Measurements from ENCODE around the gene SCN3A.

SCN3A gene

DNA sequence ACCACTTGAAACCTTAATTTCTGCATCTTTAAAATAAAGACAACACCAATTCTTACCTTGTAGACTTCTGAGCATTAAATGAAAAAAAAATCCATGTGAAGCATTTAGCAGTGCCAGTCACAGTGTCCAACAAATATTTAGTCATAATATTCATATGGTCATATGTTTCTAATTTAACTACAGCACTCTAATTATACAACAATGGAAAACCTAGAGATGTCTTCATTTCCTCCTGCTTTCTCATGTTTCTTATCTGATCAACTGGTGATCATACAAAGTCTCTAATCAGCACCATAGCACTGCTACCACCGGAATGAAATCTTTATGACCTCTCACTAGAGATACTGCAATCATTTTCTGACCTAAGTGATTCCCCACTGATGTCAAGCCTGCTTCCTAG, 10.2 kb upstream of the SCN3A start:
- no peak overlapping the region for H3K4me3 ChIP-seq (ENCODE audit: low read depth, low read length)
- TF ChIP-seq CTCF (IDR thresholded peaks at IDR 0.05; ENCODE audit: low read depth, low read length, missing control alignments), result no peak
- DNase-seq (ENCODE audit: low read depth), result no peak

DNA sequence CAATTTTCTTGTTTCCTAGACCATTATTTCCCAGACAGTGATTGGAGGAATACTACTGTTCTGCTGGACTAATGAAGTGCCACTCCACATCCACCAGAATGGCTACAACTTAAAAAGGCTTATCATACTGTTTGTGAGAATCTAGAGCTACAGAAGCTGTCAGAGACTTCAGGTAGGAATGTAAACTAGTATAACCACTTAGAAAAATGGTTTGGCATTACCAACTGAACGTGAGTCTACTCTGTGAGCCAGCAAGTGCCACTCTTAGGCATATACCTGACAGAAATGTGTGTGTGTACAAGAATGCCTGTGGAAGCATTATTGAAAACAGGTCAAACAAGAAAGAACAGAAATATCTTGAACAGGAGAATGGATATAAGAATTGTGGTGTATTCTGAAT, 4.2 kb upstream of the SCN3A start:
- no peak overlapping the region for H3K4me3 ChIP-seq (ENCODE audit: low read depth, low read length)
- no peak for TF ChIP-seq CTCF (IDR thresholded peaks at IDR 0.05; ENCODE audit: low read depth, low read length, missing control alignments)

GRCh38 chr2:165205865-165206264, 2.0 kb upstream of the SCN3A start:
- TF ChIP-seq CTCF (IDR thresholded peaks at IDR 0.05; ENCODE audit: low read depth, low read length, missing control alignments), result no peak
- no peak for DNase-seq (ENCODE audit: low read depth)
- H3K4me3 ChIP-seq (ENCODE audit: low read depth, low read length), result no peak overlapping the region

More for the DNA sequence above, 4.2 kb upstream of the SCN3A start:
- no peak for DNase-seq (ENCODE audit: low read depth)

DNA sequence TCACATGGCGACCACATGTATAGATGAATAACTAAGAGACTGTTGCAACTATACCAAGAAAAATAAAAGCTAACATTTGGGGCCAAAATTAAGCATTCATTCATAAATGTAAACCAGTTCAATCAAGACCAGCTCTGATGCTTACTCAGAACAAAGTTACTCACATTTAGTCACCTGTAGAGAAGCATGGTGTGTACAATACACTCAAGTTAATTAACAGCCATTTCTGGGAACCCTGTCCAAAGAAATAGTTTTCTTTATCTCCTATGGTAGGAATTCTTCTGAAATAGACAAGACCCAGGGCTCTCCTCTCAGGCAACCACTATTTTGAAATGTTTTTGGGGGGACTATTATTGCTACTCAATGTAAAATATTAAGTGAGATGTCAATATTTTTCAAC, 1.6 kb downstream of the SCN3A start:
- DNase-seq (ENCODE audit: low read depth), result no peak
- no peak for TF ChIP-seq CTCF (IDR thresholded peaks at IDR 0.05; ENCODE audit: low read depth, low read length, missing control alignments)
- no peak overlapping the region for H3K4me3 ChIP-seq (ENCODE audit: low read depth, low read length)

DNA sequence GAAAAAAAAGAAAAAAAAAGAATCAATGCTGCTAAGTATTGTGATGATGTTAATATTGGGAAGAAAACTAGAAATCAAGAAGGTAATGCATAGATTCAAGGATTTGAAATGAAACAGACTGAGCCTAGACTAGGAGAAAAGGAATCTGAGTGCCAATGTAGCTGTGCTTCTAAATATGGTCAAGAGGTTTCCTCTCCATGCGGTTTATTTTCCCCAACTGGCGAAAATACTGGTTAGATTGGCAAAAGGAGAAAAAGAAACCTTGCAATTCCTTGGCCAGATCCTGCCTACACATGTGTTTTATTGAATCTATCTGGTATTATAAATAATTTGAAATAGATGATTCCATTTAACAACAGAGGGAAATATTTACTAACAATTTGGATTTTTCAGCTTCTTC, 5.7 kb downstream of the SCN3A start:
- H3K4me3 ChIP-seq (ENCODE audit: low read depth, low read length), result no peak overlapping the region
- TF ChIP-seq CTCF (IDR thresholded peaks at IDR 0.05; ENCODE audit: low read depth, low read length, missing control alignments), result no peak
- DNase-seq (ENCODE audit: low read depth), result no peak

DNA sequence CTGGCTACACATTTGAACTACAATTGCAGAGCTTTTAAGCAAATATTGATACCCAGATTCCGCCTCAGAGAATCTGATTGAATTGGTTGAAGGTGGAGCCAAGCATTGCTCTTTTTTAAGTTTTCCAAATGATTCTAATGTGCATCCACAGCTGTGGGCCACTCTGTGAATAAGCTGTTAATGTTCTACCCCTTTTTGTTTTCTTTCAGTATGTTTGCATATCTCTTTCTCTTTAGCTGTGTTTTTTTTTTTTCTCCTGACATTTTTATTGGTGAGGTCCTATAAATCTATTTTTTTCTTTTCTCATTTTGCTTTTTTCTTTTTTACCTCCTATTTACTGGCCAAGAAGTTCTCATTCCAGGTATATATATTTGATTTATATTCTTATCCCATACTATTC, 6.5 kb downstream of the SCN3A start:
- DNase-seq (ENCODE audit: low read depth), result no peak
- no peak overlapping the region for H3K4me3 ChIP-seq (ENCODE audit: low read depth, low read length)
- TF ChIP-seq CTCF (IDR thresholded peaks at IDR 0.05; ENCODE audit: low read depth, low read length, missing control alignments), result no peak

DNA sequence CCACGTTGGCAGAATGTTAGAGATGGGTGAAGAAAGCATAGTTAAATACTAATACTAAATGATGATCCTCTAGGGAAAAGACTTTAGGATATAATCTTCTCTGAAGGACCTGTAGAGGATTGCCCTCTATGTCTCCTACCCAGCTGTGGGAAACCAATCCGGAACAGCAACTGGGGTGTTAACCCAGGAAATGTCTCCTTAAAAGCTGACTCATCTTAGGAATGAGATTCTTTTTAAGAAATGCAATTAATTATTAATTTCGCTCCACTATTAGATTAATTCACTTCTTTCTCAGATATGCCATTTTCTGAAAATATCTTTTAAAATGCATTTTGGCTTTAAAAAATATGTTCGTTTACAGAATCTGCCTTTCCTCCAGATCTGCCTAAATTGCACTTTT, 7.4 kb downstream of the SCN3A start:
- H3K4me3 ChIP-seq (ENCODE audit: low read depth, low read length), result no peak overlapping the region
- no peak for TF ChIP-seq CTCF (IDR thresholded peaks at IDR 0.05; ENCODE audit: low read depth, low read length, missing control alignments)
- no peak for DNase-seq (ENCODE audit: low read depth)

Data from GM12864 (cell line).